Measurements from ENCODE around the gene CT45A10. TPM values are rescaled to one million over a fixed set of nuclear protein-coding genes. Genes with fewer than 3 reads are reported as not detected.
"Not testable (repeated sequence)": the region's sequence is repeated elsewhere in the genome, so short reads cannot be mapped to it uniquely, and the experiment has no call there.

CT45A10 gene
- total RNA-seq, 1 donor from 2014 or later: not detected

DNA sequence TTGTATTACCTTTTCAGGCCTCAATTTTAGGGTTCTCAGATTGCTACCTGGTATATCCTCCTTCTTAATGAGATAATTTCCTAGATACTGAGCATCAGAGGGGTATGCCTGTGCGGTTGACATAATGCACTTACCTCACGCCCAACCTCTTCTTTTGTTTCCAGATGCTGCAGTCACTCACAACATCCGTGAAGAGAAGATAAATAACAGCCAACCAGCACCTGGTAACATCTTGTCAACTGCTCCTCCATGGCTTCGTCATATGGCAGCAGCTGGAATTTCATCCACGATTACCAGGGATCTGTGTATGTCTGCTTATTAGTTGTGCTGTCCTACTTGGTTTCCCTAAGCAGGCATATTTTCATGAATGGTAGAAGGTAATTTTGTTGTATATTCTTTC is 17.0 kb upstream of the CT45A10 start:
- no peak for DNase-seq (ENCODE audit: low spot score in 2 of 2, unreplicated experiment in 2 of 2)
- no peaks in the 10 kb centered on the region for H3K4me1 Mint-ChIP-seq
- no peak for TF ChIP-seq CTCF (IDR thresholded peaks at IDR 0.05; ENCODE audit: unreplicated experiment)
- no peak overlapping the region for H3K27ac Mint-ChIP-seq
- no peak overlapping the region for H3K4me3 Mint-ChIP-seq
- no peaks in the 10 kb centered on the region for H3K27me3 Mint-ChIP-seq (ENCODE audit: low read depth)
- H3K36me3 Mint-ChIP-seq: no peaks in the 10 kb centered on the region
- peaks cover 89% of the 10 kb centered on the region for H3K9me3 Mint-ChIP-seq

GRCh38 chrX:135892781-135893180 is 463 bp downstream of the CT45A10 start:
- DNase-seq (ENCODE audit: low spot score in 2 of 2, unreplicated experiment in 2 of 2): no peak
- no peak overlapping the region for H3K4me3 Mint-ChIP-seq
- no peak for TF ChIP-seq CTCF (IDR thresholded peaks at IDR 0.05; ENCODE audit: unreplicated experiment)
- H3K27me3 Mint-ChIP-seq (ENCODE audit: low read depth): no peaks in the 10 kb centered on the region
- no peak overlapping the region for H3K27ac Mint-ChIP-seq
- peaks cover 56% of the 10 kb centered on the region for H3K9me3 Mint-ChIP-seq
- no peaks in the 10 kb centered on the region for H3K36me3 Mint-ChIP-seq
- H3K4me1 Mint-ChIP-seq: no peaks in the 10 kb centered on the region

GRCh38 chrX:135890087-135890585 is 3.1 kb downstream of the CT45A10 start:
- Mint-ChIP-seq H3K9me3 (peaks cover 41% of the 10 kb centered on the region), H3K4me1 (no peaks in the 10 kb centered on the region), H3K27me3 (ENCODE audit: low read depth) (no peaks in the 10 kb centered on the region), H3K36me3 (no peaks in the 10 kb centered on the region), H3K27ac (no peak overlapping the region), H3K4me3 (no peak overlapping the region)
- TF ChIP-seq CTCF (IDR thresholded peaks at IDR 0.05; ENCODE audit: unreplicated experiment): no peak
- no peak for DNase-seq (ENCODE audit: low spot score in 2 of 2, unreplicated experiment in 2 of 2)

GRCh38 chrX:135888976-135889375 is 4.3 kb downstream of the CT45A10 start:
- DNase-seq (ENCODE audit: low spot score in 2 of 2, unreplicated experiment in 2 of 2); H3K27me3 Mint-ChIP-seq (ENCODE audit: low read depth); H3K4me1 Mint-ChIP-seq; H3K27ac Mint-ChIP-seq; H3K36me3 Mint-ChIP-seq; H3K4me3 Mint-ChIP-seq: not testable (repeated sequence)
- H3K9me3 Mint-ChIP-seq: peaks cover 32% of the 10 kb centered on the region

DNA sequence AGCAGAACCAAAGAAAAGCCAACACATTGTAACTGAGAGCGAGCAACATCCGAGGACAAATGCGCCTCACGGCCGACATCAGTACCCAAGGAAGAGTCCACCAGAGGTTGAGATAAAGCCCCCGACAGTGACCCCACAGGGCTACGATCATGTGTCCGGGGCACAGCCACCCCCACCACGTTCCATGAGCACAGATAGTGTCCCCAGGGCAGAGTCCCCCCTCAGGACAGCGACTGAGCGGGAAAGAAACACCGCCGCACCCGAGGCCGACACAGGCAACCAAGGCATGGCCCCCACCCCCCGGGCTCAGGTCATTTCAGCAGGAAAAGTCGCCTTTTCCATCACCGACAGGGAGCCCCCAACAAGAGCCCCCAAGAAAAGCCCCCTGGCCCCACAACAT is 5.0 kb downstream of the CT45A10 start:
- not testable (repeated sequence) for H3K4me1 Mint-ChIP-seq; H3K27me3 Mint-ChIP-seq (ENCODE audit: low read depth); H3K36me3 Mint-ChIP-seq; H3K27ac Mint-ChIP-seq; H3K4me3 Mint-ChIP-seq; DNase-seq (ENCODE audit: low spot score in 2 of 2, unreplicated experiment in 2 of 2)
- peaks cover 28% of the 10 kb centered on the region for H3K9me3 Mint-ChIP-seq

DNA sequence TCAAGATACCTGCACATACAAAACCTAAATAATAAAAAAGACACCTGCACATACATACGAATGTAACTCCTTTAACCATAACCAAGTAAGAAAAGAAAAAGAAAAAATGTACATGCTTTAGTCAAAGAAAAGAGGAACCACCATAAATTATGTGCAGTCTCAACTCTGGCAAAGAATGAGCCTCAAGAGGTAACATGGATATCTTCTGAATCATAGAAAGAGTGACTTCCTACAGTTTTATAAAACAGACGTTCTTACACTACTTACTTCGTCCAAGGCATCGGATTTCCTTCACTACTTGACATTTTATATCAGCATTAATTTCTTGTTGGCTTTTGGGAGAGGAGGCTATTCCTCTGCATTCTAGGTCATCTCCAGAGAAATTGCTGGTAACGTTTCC is 10.5 kb downstream of the CT45A10 start:
- DNase-seq (ENCODE audit: low spot score in 2 of 2, unreplicated experiment in 2 of 2); H3K4me3 Mint-ChIP-seq; H3K27ac Mint-ChIP-seq; H3K27me3 Mint-ChIP-seq (ENCODE audit: low read depth); H3K36me3 Mint-ChIP-seq; H3K4me1 Mint-ChIP-seq; H3K9me3 Mint-ChIP-seq: not testable (repeated sequence)

GRCh38 chrX:135871712-135872111 is 21.5 kb downstream of the CT45A10 start, which contains the start of gene CT45A9:
CT45A9 (minus strand) TSS chrX:135871812; CDS start chrX:135868061, 3,751 bp downstream.
- not testable (repeated sequence) for H3K4me3 Mint-ChIP-seq; H3K9me3 Mint-ChIP-seq; H3K27ac Mint-ChIP-seq; H3K4me1 Mint-ChIP-seq; H3K27me3 Mint-ChIP-seq (ENCODE audit: low read depth); DNase-seq (ENCODE audit: low spot score in 2 of 2, unreplicated experiment in 2 of 2); H3K36me3 Mint-ChIP-seq

DNA sequence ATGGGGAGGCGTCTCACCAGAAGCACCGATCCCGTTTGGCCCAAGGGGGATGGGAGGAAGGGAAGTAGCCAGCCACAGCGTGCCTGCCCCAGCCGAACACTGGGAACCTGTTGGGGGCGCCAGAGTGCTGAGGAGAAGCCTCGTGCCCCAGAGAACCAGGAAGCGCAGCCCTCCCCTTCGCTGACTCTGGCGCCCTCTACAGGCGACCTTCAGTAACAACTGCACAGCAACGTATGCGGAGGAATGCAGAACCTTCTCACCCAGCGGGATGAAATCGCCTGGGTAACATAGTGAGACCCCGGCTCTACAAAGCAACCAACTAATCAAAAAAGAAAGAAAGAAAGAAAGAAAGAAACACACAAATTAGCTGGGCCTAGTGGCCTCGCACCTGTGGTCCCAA is 38.8 kb downstream of the CT45A10 start, which contains the start of gene CT45A8:
Gene CT45A8, minus strand, starts transcription at position 101 of the 400 bp plus-strand sequence. CDS start 3,755 bp downstream, outside the sequence.
- H3K27ac Mint-ChIP-seq; H3K27me3 Mint-ChIP-seq (ENCODE audit: low read depth); H3K36me3 Mint-ChIP-seq; H3K4me1 Mint-ChIP-seq; H3K9me3 Mint-ChIP-seq; DNase-seq (ENCODE audit: low spot score in 2 of 2, unreplicated experiment in 2 of 2); H3K4me3 Mint-ChIP-seq: not testable (repeated sequence)

- H3K9me3 Mint-ChIP-seq; DNase-seq (ENCODE audit: low spot score in 2 of 2, unreplicated experiment in 2 of 2); H3K4me3 Mint-ChIP-seq; H3K27me3 Mint-ChIP-seq (ENCODE audit: low read depth); H3K27ac Mint-ChIP-seq; H3K36me3 Mint-ChIP-seq; H3K4me1 Mint-ChIP-seq: not testable (repeated sequence)
Observed at GRCh38 chrX:135837180-135837579, 56.1 kb downstream of the CT45A10 start, which contains the start of gene CT45A7. CT45A7 (minus strand) TSS chrX:135837280; CDS start chrX:135833533, 3,747 bp downstream.
